Measurements from ENCODE around the gene PLCB3. TPM values are rescaled to one million over a fixed set of nuclear protein-coding genes. Genes with fewer than 3 reads are reported as not detected.

PLCB3 gene
- total RNA-seq, 2 donors from 2014 or later: 86.9 to 108 TPM

DNA sequence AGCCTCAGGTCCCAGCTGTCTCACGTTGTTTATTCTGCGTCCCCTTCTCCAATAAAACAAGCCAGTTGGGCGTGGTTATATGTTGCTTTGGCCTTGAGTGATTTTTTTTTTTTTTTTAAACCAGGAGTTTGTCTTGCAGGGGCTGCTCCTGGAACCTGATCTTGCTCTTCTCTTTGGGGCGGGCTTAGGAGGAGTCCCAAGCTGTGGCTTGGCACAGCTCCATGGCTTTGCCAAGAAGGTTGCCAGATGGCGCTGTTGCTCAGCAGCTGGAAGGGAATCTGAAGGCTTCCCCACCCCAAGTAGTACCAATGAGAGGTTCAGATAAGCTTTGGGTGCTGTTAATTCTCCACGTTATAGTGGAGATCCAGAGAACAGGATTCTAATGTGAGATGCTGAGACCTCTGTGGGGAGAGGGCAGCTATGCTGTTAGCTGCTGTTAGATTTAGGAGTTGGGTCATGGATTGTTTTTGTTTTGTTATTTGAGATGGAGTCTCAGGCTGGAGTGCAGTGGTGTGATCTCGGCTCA is 46.8 kb upstream of the PLCB3 start:
- peak overlapping the region; percentile 85 for H3K27ac ChIP-seq

GRCh38 chr11:64206457-64207255 is 44.7 kb upstream of the PLCB3 start, which contains the start of gene FERMT3:
Gene FERMT3 (plus strand): TSS chr11:64206721. CDS start chr11:64207365, 644 bp downstream.
- H3K9ac ChIP-seq (ENCODE audit: low read depth in 2 of 2, low read length in 2 of 2): peak within 1 kb of the TSS; percentile 76 to 97
- peak; percentile 83 for DNase-seq
- H3K27me3 ChIP-seq: no peaks in the 10 kb centered on the region
- H3K27ac ChIP-seq: peak within 1 kb of the TSS; percentile 85
- TF ChIP-seq, protein P1, sequence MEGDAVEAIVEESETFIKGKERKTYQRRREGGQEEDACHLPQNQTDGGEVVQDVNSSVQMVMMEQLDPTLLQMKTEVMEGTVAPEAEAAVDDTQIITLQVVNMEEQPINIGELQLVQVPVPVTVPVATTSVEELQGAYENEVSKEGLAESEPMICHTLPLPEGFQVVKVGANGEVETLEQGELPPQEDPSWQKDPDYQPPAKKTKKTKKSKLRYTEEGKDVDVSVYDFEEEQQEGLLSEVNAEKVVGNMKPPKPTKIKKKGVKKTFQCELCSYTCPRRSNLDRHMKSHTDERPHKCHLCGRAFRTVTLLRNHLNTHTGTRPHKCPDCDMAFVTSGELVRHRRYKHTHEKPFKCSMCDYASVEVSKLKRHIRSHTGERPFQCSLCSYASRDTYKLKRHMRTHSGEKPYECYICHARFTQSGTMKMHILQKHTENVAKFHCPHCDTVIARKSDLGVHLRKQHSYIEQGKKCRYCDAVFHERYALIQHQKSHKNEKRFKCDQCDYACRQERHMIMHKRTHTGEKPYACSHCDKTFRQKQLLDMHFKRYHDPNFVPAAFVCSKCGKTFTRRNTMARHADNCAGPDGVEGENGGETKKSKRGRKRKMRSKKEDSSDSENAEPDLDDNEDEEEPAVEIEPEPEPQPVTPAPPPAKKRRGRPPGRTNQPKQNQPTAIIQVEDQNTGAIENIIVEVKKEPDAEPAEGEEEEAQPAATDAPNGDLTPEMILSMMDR (IDR thresholded peaks at IDR 0.05): no peak
- H3K9me3 ChIP-seq: no peaks in the 10 kb centered on the region
- H3K36me3 ChIP-seq: peaks cover 19% of the 10 kb centered on the region
- peaks cover 17% of the 10 kb centered on the region for H3K4me1 ChIP-seq
- H3K4me3 ChIP-seq: peak within 1 kb of the TSS; percentile 49
- intact Hi-C loops (cut with DNase I): no loop called here

More for the DNA sequence above, 46.8 kb upstream of the PLCB3 start:
- H3K36me3 ChIP-seq: peaks cover 27% of the 10 kb centered on the region
- H3K4me3 ChIP-seq: no peak overlapping the region
- no peaks in the 10 kb centered on the region for H3K27me3 ChIP-seq
- no peak overlapping the region for H3K9ac ChIP-seq (ENCODE audit: low read depth in 2 of 2, low read length in 2 of 2)
- DNase-seq: peak; percentile 92
- TF ChIP-seq, protein P1 (IDR thresholded peaks at IDR 0.05): peak; percentile 74
- H3K9me3 ChIP-seq: no peaks in the 10 kb centered on the region
- peaks cover 17% of the 10 kb centered on the region for H3K4me1 ChIP-seq
- intact Hi-C loops (cut with DNase I): loop anchor here (5.0 kb wide), 1 partner anchor 98 kb away; the partner anchor contains the start of gene CATSPERZ

DNA sequence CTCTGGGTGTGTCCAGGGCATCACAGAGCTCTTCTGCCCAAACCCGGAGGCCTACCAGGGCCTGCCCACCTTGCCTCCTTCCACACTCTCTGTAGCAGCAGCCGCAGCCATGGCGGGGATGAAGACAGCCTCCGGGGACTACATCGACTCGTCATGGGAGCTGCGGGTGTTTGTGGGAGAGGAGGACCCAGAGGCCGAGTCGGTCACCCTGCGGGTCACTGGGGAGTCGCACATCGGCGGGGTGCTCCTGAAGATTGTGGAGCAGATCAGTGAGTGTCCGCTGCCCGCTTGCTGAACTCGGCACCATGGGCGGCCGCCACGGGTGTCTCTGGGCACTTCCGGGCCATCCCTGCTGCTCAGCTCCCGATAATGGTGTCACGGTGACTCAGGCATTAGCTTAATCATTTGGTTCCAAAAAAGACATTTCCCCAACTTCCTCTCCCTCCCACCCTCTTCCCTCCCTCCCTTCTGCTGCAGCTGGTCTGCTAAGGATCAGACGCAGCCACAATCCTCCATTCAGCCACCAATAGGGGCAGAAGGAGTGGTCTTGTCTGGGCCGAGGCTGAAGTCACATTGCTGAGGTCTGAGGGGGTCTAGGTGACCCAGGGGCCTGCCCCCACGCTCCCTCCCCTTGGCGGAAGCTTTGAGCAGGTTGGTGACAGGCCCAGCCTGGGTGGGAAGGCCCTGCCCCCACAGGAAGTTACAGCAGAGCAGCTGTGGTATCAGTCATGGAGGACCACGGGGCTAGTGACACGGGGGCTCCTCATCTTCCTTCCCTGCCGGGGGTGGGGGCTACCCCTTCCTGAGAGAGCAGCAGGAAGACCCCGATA is 43.9 kb upstream of the PLCB3 start:
- peaks cover 16% of the 10 kb centered on the region for H3K36me3 ChIP-seq
- no peaks in the 10 kb centered on the region for H3K9me3 ChIP-seq
- TF ChIP-seq, protein P1 (IDR thresholded peaks at IDR 0.05): no peak
- DNase-seq: peak; percentile 57
- peak overlapping the region; percentile 85 for H3K27ac ChIP-seq
- peak overlapping the region; percentile 49 for H3K4me3 ChIP-seq
- intact Hi-C loops (cut with DNase I): no loop called here
- H3K27me3 ChIP-seq: no peaks in the 10 kb centered on the region
- peak overlapping the region; percentile 76 to 97 for H3K9ac ChIP-seq (ENCODE audit: low read depth in 2 of 2, low read length in 2 of 2)
- H3K4me1 ChIP-seq: peaks cover 17% of the 10 kb centered on the region

DNA sequence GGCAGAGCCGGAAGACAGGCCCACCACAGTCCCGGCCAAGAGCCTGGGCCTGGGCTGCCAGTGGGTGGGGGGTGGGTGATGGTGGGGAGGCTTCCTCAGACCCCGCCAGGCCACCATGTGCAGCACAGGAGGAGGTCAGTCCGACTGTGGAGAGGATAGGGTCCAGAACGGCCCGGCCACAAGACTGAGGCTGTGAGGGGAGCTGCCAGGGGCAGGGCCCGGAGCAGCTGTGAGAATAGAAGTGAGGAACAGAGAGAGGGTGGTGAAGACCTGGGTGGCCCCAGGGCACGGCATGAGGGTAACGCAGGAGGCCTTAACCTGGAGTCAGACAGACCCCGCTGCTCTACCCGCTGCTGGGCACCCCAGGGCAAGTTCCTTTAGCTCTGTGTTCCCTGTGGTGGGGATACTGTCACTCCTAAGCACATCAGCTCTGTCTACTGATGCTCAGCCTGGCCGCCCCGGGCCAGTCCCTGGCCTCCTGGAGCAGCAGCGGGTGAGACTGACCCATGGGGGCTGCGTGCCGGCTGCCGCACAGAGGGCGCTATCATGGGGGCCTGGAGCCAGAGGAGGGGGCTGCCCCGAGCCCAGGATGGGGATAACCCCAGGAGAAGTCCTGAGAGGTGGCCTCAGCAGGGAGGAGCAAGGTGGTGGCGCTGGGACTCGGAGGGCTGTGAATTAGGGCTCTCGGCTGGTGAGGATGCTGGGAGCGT is 43.1 kb upstream of the PLCB3 start:
- Histone ChIP-seq H3K36me3 (peaks cover 8% of the 10 kb centered on the region), H3K27me3 (no peaks in the 10 kb centered on the region), H3K4me3 (peak overlapping the region; percentile 49), H3K27ac (peak overlapping the region; percentile 85), H3K9me3 (no peaks in the 10 kb centered on the region), H3K9ac (ENCODE audit: low read depth in 2 of 2, low read length in 2 of 2) (peak overlapping the region; percentile 53 to 76), H3K4me1 (peaks cover 17% of the 10 kb centered on the region)
- DNase-seq: no peak
- TF ChIP-seq, protein P1 (IDR thresholded peaks at IDR 0.05): no peak
- intact Hi-C loops (cut with DNase I): no loop called here
